HL-60 (cell line): Measurements from ENCODE around the gene MSRB3.

Experiments used
- DNase-seq, 2 experiments: peaks; one replicate each; pipeline ENCODE4 v3.0.0-alpha.2; 2010 to 2020; ENCODE audit warnings: low read depth in 1 of 2, low spot score in 1 of 2
- H3K27ac ChIP-seq: fragments of 250-450 bp; sonication (Bioruptor Pico); replicated peaks from 2 replicates; pipeline ENCODE4 v1.5.1; 2020; ENCODE audit warnings: mild to moderate bottlenecking, moderate library complexity
- H3K27me3 ChIP-seq: fragments of 250-450 bp; sonication (Bioruptor Pico); 2 replicates; pipeline ENCODE4 v1.5.1; 2021; ENCODE audit warnings: mild to moderate bottlenecking, moderate library complexity; ENCODE audit not compliant: insufficient read depth, poor library complexity, severe bottlenecking
- H3K4me3 ChIP-seq: replicated peaks from 2 replicates; pipeline ENCODE4 v1.5.1; 2011; ENCODE audit warnings: mild to moderate bottlenecking, control low read depth, low read length; ENCODE audit not compliant: insufficient read depth
- GABPA ChIP-seq: IDR thresholded peaks from 2 replicates; pipeline ENCODE4 v1.6.1; 2012; ENCODE audit warnings: low read depth
- POLR2AphosphoS5 ChIP-seq: IDR thresholded peaks from 2 replicates; pipeline ENCODE4 v1.6.1; 2012; ENCODE audit warnings: low read depth
- SPI1 ChIP-seq: IDR thresholded peaks from 2 replicates; pipeline ENCODE4 v1.6.1; 2012; ENCODE audit warnings: low read depth, mild to moderate bottlenecking, borderline replicate concordance
- TF ChIP-seq, protein P1 (sequence below): IDR thresholded peaks from one replicate; pipeline ENCODE4 v1.5.1; 2011; ENCODE audit warnings: low read length, control low read depth, inconsistent platforms; ENCODE audit not compliant: insufficient read depth
- TF ChIP-seq, protein P2 (sequence below): IDR thresholded peaks from 2 replicates; pipeline ENCODE4 v1.6.1; 2012; ENCODE audit warnings: low read depth; ENCODE audit not compliant: insufficient replicate concordance

Gene MSRB3

DNA sequence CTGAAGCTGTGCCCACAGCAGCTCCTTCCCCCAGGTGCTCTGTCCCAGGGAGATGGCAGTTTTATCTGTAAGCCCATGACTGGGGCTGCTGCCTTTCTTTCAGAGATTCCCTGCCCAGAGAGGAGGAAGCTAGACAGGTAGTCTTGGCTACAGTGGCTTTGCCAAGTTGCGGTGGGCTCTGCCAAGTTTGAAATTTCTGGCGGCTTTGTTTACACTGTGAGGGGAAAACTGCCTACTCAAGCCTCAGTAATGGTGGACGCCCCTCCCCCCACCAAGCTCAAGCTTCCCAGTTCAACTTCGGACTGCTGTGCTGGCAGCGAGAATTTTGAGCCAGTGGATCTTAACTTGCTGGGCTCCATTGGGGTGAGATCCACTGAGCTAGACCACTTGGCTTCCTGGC, 124.7 kb downstream of the MSRB3 start:
- TF ChIP-seq SPI1 (no peak), POLR2AphosphoS5 (no peak), GABPA (no peak)
- TF ChIP-seq, protein P1, sequence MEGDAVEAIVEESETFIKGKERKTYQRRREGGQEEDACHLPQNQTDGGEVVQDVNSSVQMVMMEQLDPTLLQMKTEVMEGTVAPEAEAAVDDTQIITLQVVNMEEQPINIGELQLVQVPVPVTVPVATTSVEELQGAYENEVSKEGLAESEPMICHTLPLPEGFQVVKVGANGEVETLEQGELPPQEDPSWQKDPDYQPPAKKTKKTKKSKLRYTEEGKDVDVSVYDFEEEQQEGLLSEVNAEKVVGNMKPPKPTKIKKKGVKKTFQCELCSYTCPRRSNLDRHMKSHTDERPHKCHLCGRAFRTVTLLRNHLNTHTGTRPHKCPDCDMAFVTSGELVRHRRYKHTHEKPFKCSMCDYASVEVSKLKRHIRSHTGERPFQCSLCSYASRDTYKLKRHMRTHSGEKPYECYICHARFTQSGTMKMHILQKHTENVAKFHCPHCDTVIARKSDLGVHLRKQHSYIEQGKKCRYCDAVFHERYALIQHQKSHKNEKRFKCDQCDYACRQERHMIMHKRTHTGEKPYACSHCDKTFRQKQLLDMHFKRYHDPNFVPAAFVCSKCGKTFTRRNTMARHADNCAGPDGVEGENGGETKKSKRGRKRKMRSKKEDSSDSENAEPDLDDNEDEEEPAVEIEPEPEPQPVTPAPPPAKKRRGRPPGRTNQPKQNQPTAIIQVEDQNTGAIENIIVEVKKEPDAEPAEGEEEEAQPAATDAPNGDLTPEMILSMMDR, result no peak
- TF ChIP-seq, protein P2, sequence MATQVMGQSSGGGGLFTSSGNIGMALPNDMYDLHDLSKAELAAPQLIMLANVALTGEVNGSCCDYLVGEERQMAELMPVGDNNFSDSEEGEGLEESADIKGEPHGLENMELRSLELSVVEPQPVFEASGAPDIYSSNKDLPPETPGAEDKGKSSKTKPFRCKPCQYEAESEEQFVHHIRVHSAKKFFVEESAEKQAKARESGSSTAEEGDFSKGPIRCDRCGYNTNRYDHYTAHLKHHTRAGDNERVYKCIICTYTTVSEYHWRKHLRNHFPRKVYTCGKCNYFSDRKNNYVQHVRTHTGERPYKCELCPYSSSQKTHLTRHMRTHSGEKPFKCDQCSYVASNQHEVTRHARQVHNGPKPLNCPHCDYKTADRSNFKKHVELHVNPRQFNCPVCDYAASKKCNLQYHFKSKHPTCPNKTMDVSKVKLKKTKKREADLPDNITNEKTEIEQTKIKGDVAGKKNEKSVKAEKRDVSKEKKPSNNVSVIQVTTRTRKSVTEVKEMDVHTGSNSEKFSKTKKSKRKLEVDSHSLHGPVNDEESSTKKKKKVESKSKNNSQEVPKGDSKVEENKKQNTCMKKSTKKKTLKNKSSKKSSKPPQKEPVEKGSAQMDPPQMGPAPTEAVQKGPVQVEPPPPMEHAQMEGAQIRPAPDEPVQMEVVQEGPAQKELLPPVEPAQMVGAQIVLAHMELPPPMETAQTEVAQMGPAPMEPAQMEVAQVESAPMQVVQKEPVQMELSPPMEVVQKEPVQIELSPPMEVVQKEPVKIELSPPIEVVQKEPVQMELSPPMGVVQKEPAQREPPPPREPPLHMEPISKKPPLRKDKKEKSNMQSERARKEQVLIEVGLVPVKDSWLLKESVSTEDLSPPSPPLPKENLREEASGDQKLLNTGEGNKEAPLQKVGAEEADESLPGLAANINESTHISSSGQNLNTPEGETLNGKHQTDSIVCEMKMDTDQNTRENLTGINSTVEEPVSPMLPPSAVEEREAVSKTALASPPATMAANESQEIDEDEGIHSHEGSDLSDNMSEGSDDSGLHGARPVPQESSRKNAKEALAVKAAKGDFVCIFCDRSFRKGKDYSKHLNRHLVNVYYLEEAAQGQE, result no peak

DNA sequence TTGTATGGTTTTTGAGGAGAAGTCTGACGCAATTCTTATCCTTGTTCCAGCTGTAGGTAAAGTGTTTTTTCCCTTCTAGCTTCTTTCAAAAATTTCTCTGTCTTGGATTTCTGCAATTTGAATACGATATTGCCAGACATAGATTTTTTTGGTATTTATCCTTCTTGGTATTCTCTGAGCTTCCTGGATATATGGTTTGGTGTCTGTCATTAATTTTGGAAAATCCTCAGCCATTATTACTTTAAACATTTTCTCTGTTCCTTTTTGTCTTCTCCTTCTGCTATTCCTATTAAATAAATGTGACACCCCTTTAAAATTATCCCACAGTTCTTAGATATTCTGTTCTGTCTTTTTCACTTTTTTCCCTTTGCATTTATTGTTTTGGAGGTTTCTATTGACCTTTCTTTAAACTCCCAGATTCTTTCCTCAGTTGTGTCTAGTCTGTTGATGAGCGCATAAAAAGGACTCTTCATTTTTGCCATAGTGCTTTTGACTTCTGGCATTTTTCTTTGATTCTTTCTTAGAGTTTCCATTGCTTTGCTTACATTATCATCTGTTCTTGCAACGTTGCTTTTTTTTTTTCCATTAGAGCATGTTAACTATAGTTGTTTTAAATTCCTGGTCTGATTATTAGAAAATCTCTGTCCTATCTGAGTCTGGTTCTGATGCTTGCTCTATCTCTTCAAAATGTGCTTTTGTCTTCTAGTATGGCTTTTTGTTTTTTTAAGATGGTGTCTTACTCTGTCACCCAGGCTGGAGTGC, 129.1 kb downstream of the MSRB3 start:
- Histone ChIP-seq H3K27me3 (no peaks in the 10 kb centered on the region), H3K4me3 (no peak overlapping the region), H3K27ac (no peak overlapping the region)
- TF ChIP-seq SPI1 (no peak), GABPA (no peak), POLR2AphosphoS5 (no peak)
- TF ChIP-seq, protein P2, result no peak
- TF ChIP-seq, protein P1, result no peak
- no peak for DNase-seq

More for the DNA sequence above, 124.7 kb downstream of the MSRB3 start:
- Histone ChIP-seq H3K4me3 (no peak overlapping the region), H3K27me3 (no peaks in the 10 kb centered on the region), H3K27ac (no peak overlapping the region)
- no peak for DNase-seq

DNA sequence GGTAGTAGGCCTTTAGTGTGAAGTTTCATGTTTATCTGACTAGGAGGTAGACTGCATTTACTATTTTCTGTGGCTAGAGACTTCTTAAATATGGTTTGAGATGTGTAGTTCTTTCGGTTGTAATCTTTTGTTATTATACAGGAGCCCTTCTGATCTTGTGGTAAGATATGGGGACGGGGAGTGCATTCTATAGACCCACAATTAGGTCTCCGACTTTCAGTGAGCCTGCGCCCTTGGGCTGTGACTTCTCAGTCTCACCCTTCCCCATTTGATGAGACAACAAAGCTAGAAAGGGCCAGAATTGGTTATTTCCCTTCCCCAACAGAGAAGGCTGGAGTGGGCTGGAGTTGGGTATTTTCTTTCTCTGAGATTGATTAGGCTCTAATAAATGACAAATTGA, 130.0 kb downstream of the MSRB3 start:
- no peak overlapping the region for H3K27ac ChIP-seq
- H3K27me3 ChIP-seq, result no peaks in the 10 kb centered on the region
- DNase-seq, result no peak
- TF ChIP-seq POLR2AphosphoS5, result no peak
- TF ChIP-seq, protein P1, result no peak
- TF ChIP-seq GABPA, result no peak
- no peak for TF ChIP-seq SPI1
- TF ChIP-seq, protein P2, result no peak
- no peak overlapping the region for H3K4me3 ChIP-seq
